HG03039 (cell line): ENCODE results near the gene SYTL2.

Experiments
- ATAC-seq: cut with Tn5 transposase; IDR thresholded peaks from one replicate; pipeline ENCODE4 v1.9.1; 2021; ENCODE audit warnings: mild to moderate bottlenecking, moderate library complexity; ENCODE audit not compliant: unreplicated experiment

Gene SYTL2

DNA sequence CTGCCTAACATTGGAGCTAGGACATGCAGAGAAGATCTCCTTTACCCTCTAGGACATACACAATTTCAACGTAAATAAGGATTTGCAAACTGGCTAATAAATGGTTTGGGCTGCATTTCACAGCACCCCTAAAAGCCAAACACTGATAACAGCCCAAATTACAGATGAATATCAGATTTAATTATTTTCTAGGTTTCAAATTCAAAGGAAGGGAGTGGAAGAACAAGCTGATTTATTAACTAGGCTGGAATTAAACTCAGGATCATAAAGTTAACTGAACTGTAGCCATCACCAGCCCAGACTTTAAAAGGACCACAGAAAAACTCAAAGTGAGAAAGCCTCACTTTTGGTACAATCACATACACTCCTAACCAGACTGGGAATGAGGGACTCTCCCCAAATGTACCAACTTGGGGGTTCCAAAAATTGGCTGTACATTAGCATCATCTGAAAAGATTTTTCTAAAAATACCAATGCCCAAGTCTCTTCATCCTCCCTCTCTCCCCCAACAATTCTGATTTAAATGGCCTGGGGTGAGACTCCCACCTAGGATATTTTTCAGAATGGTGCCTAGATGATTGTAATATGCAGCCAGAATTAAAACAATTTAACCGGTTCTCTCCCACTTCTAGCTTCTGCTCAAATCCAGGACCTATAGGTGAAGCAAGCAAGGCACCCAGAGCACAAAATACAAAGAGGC, 43.5 kb downstream of the SYTL2 start:
- ATAC-seq = no peak

DNA sequence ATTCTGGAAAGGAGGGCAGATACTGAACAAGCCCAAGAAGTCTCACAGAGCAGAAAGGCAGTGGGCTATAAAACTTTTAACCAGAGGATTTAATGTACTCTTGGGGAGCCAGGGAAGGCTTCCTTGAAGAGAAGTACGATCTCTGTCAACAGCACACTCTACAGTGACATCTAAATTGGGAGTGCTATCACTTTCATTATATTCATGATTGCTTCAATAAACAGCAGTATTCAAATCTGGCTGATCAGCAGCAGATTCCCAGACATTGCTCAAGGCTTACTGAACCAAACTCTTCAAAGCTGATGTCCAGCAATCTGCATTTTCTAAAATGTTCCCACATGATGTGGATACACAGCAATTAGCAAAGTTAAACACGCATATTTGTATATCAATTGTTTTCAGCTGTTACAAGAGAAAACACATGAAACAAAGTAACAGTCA, 44.2 kb downstream of the SYTL2 start:
- no peak for ATAC-seq

DNA sequence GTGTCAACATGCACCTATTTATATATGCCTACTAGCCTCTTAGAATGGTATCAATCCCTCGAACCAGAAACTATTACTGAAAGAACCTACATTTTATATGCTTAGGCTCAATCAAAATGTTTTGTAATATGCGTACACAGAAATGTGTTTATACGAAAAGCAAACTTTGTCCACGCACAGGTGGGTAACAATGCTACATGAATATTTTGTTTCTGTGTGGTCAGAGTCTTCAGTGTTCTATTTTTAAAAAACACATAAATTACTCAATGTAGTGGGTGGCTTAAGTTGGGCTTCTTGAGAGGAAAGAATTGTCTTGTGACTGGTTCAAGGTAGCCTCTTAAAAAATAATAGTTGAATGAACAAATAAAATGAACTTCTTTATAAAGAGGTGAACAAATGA, 46.1 kb downstream of the SYTL2 start:
- ATAC-seq = no peak

DNA sequence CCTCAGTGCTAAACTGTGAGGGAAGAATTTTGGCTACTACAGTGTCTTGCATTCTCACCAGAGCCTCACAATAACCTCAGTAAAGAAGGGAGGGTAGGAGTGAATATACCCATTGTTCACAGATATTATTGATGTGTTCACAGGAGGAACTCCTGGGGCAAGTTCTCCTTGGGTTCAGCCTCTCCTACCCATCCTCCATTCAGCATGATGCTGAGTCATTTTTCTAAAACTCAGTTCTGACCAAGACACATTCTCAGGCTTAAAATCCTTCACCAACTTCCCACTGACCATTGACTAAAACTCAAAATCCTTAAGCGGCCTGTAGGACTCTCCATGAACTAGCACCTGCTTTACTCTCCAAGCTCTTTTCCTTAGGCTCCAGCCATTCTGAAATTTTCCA, 48.7 kb downstream of the SYTL2 start:
- ATAC-seq = no peak

DNA sequence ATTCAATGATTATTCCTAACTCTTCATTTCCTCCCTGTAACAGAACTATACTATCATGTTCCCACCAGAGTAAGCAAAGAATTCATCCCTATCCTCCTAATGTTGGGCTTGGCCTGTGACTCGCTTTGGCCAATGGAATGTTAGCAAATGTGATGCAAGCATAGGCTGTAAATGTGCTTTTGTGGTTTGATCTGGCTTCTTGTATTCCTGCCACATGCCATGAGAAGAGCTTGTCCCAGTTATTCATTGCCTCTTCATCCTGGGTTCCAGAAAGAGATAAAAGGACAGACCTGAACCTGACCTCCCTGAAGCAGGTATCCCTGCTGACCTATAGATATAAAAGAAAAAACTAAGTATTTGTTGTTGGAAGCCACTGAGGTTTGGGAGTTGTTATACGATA, 51.0 kb downstream of the SYTL2 start:
- ATAC-seq = no peak

DNA sequence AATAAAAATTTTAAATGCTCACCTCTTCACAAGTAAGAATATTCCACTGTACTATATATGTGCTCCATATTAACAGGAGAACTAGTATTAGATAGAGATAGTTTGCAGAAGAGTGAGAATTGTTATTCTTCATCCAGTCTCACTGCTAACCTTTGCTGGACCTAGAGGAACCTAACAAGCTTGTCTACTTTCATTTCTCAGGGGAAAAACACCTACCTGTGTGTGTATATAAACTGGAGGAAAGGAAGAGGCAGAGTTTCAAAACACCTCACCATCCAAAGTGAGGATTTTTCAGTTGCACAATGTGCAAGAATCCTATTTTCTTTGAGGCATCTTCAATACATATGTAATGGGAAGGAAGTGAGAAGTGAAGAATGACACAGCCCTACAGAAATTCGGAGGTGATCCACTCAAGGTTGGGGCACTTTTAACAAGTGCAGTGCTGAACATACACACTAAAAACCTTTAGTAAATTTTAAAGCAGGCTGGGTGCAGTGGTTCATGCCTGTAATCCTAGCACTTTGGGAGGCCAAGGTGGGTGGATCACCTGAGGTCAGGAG, 52.4 kb downstream of the SYTL2 start:
- ATAC-seq = no peak

DNA sequence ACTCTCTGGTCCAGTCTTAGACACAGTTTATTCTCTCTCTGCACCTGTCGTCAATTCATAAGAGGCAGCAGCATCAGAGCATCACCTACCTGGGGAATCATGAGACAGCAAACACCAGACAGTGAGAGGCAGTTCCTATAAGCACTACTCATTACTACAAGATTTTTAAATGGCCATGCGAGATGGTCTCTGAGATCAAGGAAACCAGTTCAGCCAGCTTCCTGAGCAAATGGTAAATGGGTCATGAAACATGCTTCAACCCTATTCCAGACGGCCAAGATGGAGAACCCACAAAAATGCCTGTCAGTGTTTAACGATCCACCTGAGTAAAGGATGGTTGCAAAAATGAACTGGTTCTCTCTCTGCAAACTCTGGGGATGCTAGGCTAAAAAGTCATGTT, 52.9 kb downstream of the SYTL2 start:
- ATAC-seq = no peak

DNA sequence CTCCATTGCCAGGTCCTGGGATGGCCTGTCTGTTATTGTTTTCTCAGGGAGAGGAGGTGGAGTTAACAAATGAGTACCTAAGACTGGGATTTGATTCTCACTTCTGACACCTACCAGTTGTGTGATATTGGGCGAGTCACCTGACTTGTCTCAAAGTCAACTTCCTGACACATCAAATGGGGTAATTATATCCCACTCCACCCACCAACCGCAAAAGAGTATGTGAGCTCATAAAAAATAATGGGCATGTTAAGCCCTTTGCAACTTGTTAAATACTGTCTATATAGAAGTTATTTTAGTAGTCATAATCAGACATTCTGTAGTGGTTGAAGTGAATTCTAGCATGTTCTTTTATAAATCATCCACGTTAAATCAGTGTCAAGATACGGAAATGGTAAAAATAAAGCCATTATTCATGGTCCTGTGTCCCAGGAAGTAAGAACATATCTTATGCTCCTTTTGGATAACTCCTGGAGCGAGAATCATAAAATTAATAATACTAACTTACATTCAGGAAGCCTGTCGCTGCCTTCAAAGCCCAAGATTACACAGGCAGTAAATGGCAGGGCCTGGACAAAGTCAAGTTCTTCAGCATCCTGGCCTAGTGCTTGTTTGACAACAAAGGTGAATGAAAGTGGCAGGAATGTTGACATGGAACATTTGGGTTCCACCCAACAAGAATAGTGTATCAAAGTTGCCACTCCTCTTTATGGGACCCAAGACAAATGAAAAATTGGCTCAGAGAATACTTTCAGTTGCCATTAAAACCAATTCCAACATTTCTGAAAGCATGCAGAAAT, 54.3 kb downstream of the SYTL2 start:
- ATAC-seq = no peak

DNA sequence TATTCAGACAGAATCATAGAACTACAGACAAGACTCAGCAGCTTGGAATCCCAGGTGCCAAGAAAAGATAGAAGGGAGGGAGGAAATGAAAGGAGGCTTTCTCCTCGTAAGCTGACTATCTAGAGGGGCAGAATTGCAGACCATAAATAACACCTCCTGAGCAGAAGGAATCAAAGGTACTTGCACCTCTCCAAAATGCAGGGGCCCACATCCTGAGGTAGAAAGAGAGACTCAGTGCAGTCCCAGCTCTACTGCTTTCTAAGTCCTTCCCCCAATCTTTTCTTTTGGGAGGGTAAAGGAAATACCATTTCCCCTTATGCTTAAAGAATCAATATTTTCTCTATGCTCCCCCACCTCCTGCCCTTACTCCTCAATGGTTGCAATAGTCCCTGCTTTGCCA, 55.2 kb downstream of the SYTL2 start:
- no peak for ATAC-seq

DNA sequence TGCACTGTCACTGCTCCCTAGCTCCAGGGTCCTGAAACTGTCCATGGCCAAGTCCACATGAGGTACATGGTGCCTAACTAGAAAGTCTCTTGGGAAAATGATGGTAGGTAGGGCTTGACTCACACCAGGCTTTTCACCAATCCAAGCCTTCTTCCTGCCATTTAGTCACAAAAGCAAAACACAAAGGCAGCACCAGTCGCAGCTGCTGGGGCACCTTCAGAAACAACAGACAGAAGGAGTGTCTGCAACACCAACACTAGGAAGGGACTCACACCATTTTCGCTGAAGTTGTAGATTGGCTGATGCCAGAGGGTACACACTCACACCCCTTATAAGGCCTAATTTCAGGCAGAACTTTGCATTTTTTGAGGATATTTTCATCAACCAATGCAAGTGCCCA, 55.7 kb downstream of the SYTL2 start:
- ATAC-seq = no peak

DNA sequence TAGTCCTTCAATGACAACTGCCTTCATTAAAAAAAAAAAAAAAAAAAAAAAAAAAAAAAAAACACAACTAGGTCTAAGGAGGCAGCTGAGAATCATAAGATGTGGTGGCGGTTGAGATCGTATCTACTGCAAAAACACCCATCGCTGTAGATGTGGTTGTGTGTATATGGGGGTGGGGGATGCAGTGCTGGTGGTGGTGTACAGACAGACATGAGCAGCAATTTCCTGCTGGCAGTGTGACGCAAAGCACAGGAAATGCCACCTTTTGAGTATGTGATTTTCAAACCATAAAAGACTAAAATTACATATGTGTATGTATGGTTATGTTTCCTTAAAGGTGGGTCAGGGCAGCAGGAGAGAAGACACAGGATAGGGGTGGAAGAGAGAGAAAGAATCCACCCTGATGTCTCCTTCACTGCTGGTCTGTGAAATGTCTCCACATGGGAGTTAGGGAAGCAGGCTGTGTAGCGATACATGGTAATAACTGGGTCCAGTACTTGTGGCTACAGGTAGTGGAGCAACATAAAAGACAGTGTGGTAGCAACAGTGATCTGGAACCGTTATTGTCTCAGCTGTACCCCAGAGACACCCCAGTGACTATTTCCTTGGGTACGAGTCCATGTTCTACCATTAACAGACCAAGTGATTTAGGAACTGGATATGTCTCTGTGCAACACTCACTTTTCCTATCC, 57.9 kb downstream of the SYTL2 start:
- no peak for ATAC-seq

DNA sequence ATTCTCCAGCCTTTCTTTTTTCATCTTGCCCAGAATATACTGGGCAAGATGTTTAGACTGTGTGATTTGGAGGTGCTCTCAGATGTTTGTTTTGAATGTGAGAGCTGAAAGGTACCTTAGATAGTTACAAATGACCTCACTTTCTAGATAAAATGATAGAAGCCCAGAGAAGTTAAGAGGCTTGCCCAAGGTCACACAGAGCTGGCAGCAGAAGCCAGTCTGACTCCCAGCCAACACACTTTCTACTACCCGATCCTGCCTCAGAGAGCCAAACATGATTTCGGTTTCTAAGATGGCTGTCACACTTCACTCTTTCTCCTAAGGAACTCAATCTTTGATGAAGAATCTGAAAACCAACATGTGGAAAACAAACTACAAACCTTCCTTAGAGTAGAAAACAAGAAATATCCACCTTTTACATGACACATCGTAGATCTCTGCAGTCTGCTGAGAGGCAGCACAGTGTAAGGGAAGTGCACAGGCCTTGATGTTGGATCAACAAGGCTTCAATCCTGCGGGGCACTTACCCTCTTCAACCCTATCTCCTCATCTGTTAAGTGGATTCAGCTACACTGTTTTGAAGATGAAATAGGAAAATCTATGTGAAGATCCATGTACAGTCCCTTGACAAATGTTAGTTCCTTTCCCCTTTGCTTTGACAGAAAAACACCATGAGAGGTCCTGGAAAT, 58.6 kb downstream of the SYTL2 start:
- no peak for ATAC-seq

DNA sequence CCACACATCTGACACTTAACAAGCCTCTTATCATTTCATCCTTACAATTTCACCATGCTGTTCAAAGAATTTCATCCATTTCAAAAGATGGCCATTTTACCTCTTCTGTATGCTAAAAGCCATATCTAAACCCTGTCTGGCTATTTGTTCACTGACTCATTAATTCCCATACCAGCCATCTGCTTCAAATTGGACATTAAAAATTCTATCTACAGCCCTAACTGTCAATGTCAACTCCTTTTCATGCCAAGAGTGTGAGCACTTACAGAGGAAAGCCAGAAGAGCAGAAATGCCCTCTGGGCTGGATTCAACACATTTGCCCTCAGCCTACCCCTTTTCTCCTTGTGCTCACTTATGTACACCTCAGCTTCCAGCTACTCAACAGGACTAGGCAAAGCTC, 59.2 kb downstream of the SYTL2 start:
- no peak for ATAC-seq

DNA sequence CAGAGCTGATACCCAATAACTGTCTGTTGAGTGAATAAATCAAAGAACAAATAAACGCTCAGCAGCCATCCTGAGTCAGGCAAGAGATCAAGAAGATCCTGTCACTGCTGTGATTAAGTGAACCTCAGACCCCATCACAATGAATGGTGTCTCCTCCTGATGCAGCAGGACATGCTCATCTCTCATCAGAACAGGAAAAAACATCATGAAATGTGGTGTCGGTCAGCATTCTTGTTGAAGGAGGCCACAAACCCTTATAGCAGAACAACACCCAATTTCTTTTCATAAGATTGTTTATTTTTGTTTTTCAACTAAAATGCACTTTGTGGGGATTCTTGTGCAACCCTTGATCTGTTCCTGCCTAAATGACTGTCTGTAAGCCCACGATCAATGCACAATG, 60.3 kb downstream of the SYTL2 start:
- no peak for ATAC-seq

DNA sequence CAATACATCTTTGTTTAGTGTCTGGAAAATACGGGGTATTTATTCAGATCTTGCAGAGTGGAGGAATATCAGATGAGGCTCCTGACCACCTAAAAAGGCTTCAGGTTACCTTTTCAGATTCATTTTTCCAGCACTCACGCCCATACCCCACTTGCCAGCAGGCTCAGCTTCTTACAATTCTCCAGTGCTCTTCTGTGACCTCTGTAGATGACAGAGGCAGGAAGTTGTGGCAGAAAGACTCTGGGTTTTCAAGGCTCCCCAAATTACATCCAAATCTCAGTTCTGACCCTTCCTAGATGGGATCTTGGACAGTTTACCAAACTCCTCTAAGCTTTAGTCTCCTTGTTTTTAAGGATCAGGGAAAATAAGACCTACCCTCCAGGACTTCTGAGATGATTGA, 61.1 kb downstream of the SYTL2 start:
- no peak for ATAC-seq

DNA sequence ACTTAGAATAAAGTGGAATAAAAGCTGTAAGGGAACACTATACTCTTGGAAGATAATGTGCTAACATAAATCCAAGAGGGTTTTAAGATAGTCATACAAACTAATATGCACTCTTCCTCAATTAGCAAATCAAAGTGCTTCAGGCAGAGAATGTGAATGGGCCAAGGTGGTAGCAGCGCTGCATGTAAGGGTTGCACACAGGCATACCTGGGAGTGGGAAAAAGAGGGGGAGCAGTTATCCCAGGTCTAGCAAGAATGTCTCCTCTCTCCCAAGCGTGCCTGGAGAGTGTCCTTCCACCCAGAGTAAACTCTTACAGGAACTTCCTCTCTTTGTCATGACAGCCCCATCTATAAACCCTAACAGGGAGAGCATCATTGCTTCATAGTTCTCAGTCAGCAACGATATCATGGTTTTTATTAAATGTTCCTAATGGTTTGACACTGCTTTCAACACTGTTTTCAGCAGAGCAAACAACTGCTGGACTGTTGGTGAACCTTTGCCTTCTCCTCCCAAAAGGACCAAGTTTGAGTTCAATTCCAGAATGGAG, 61.6 kb downstream of the SYTL2 start:
- no peak for ATAC-seq

DNA sequence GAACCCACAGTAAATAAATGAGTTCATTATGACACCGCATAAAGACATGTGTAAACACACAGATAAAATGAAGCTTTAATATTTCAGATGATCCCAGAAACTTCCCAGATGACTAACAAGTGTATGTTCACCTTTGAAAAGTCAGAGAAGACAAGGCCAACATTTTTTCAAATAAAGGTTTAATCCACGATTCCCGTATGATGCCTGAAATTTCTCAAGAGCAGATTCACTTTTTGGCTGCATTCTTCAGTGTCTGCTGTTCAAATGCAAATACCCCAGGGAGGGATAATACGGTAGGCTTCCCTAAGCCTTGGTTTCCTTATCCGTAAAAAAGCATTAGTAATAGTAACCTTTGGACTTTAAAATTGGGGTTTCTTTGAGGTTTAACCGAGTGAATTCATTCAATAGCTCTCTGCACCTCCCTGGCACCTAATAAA, 62.5 kb downstream of the SYTL2 start:
- no peak for ATAC-seq

DNA sequence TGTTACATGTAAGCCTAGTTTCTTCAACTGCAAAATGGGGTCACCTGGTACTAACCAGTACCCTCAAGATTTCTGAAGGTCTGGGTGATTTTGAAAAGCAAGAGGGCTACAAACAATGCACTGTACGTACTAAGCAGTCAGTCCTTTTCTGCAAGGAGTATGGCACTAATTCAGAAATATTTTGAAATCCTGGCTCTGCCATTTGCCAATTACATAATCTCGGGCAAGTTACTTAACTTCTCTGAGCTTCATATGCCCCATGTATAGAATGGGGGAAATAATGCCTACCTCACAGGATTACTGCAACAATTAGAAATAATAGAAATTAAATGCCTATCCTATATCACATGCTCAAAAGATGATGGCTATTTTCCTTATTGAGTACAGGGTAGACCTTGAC, 64.3 kb downstream of the SYTL2 start:
- no peak for ATAC-seq

DNA sequence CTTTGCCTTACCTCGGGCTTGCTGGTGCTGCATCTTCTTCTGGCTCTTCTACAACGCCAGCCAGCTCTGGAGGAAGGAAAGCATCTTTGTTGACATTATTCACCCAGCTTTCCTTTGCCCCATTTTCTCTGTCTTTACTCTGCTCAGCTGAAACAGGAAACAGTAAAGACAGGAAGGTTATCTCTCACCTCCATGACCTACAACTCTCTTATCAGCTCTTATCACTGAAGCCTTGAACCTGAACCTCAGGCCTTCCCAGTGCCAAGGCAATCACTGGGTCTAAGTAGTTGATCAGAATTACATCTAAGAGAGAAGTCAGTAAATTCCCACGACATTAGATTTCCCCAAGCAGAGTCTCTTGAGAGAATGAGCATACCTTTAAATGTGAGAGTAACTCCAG, 65.3 kb downstream of the SYTL2 start:
- no peak for ATAC-seq

DNA sequence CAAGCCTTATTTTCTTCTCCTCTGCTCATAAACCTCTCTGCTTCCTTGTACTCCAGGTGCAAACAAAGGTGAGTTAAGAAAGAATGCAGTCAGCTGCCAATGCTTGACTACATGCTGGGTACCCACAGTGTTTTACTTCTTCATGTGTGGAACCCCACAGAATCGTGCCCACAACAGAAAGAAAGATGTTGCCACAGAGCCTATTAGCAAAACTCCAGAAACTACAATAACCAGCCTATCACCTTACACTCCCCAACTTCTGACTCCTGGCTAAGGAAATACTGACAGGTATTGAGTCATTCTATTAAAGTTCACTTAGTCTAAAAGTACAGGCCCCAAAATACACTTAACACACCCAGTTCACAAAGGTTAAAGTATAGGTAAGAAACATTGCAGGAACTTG, 68.1 kb downstream of the SYTL2 start:
- no peak for ATAC-seq

DNA sequence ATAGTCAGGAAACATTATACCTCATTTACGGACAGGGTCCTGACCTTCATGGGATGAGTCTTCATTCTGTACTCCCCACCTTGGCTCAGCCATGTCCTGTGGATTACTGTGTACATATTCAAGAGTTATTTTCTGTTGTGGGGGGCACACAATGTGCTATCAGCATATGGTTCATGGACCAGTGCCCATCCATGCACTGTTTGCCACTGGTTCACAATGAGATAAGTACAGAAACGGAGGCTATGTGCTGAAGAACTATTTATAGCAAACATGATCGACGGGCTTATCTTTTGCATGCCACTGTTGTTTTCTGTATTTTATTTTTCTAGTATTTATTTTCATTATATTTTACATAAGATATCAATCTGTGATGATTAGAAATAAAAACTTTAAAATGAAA, 68.6 kb downstream of the SYTL2 start:
- ATAC-seq = no peak
